Stimulated activated CD4-positive, alpha-beta T cell treated with anti-CD3 and anti-CD28 coated beads, Interleukin-15, amount 100 ng/mL, for 1 hour (primary cell): ENCODE results near the gene RCOR1.
"Not testable (repeated sequence)": the region's sequence is repeated elsewhere in the genome, so short reads cannot be mapped to it uniquely, and the experiment has no call there.

Experiments
- DNase-seq, 2 donors: peaks; one replicate each; pipeline ENCODE4 v3.0.0-alpha.2; 2020; ENCODE audit warnings: low read depth in 1 of 2, low spot score in 1 of 2

RCOR1 gene

GRCh38 chr14:102746634-102747438 is 154.4 kb downstream of the RCOR1 start:
- no peak for DNase-seq

- DNase-seq, result no peak
These were observed 156.4 kb downstream of the RCOR1 start for GRCh38 chr14:102748806-102749205.

- no peak for DNase-seq
These were observed 157.2 kb downstream of the RCOR1 start for GRCh38 chr14:102749393-102750305.

- DNase-seq, result no peak
These were observed 157.9 kb downstream of the RCOR1 start for GRCh38 chr14:102750376-102750775.

- no peak for DNase-seq
These were observed 158.6 kb downstream of the RCOR1 start for GRCh38 chr14:102751088-102751487.

- DNase-seq, result no peak
These were observed 159.9 kb downstream of the RCOR1 start for GRCh38 chr14:102752239-102752847.

- DNase-seq, result no peak
These were observed 162.2 kb downstream of the RCOR1 start for GRCh38 chr14:102754370-102755262.

- no peak for DNase-seq
These were observed 165.2 kb downstream of the RCOR1 start for GRCh38 chr14:102757646-102758045.

GRCh38 chr14:102758087-102758486 is 165.6 kb downstream of the RCOR1 start:
- DNase-seq, result no peak

- DNase-seq, result no peak
These were observed 167.2 kb downstream of the RCOR1 start for GRCh38 chr14:102759456-102760187.

GRCh38 chr14:102760496-102761193 is 168.2 kb downstream of the RCOR1 start:
- no peak for DNase-seq

GRCh38 chr14:102761206-102761605 is 168.8 kb downstream of the RCOR1 start:
- DNase-seq, result no peak

GRCh38 chr14:102764220-102764671 is 171.8 kb downstream of the RCOR1 start:
- DNase-seq, result no peak

- not testable (repeated sequence) for DNase-seq
These were observed 173.3 kb downstream of the RCOR1 start for GRCh38 chr14:102765770-102766169.

- no peak for DNase-seq
These were observed 176.0 kb downstream of the RCOR1 start for GRCh38 chr14:102768223-102769048.

- DNase-seq, result no peak
These were observed 176.5 kb downstream of the RCOR1 start for GRCh38 chr14:102769049-102769327.

GRCh38 chr14:102770147-102771123 is 178.0 kb downstream of the RCOR1 start:
- DNase-seq, result no peak
